ENCODE measurements around the gene DLX5.

Gene DLX5

DNA sequence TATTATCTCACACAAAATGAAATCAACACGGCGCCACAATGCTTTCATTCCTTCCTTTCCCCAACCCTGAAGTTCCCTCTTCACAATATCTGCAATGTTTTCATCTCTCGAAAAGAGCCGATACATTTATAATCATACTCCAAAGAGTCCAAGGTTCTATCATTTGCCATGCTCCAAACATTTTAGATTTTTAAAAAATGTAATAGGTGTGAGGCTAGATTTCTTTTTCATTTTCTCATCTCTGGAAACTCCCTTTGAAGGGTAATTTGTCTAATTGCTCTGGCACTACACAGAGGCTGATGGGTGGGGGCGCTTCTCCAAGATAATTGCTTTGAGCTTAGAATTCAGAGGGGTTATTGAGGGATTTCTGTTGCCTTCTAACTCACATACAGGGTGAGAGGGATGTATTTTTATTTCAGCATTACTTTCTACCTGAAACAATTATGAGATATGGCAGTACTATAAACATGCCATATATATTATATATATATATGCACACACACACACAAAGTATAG lies 4.9 kb downstream of the DLX5 start:
- DNase-seq, result no peak
- in situ Hi-C loops (cut with HindIII; ENCODE audit: low pct_ligation_motif_present, low pct_unique_long_range_greater_than_20kb, low sequenced_read_pairs), result no loop called here

GRCh38 chr7:97018791-97019531 lies 5.7 kb downstream of the DLX5 start:
- in situ Hi-C loops (cut with HindIII; ENCODE audit: low pct_ligation_motif_present, low pct_unique_long_range_greater_than_20kb, low sequenced_read_pairs), result no loop called here
- DNase-seq, result no peak

DNA sequence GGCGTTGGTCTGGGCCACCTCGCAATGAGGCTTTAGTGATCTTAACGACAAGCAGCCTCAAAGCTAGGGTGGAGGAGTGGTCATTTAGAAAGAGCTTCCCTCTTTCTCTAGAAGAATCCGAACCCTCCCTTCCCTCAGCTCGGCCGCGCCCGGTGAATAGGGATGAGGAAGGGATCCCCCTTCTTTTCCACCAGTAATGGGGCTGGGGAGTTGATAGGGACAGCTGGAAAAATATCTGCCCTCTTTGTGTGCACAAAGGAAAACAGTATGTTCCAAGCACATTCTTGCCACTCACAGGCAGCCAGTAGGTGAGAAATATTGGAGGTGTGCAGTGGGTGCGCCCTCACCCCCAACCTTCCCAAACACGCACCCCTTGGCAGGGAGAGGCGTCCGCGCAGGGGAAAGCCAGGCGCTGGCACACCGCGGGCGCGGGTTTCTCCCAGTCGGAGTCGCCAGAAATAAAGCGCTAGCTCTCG lies 6.5 kb downstream of the DLX5 start:
- no peak for DNase-seq
- in situ Hi-C loops (cut with HindIII; ENCODE audit: low pct_ligation_motif_present, low pct_unique_long_range_greater_than_20kb, low sequenced_read_pairs), result no loop called here

DNA sequence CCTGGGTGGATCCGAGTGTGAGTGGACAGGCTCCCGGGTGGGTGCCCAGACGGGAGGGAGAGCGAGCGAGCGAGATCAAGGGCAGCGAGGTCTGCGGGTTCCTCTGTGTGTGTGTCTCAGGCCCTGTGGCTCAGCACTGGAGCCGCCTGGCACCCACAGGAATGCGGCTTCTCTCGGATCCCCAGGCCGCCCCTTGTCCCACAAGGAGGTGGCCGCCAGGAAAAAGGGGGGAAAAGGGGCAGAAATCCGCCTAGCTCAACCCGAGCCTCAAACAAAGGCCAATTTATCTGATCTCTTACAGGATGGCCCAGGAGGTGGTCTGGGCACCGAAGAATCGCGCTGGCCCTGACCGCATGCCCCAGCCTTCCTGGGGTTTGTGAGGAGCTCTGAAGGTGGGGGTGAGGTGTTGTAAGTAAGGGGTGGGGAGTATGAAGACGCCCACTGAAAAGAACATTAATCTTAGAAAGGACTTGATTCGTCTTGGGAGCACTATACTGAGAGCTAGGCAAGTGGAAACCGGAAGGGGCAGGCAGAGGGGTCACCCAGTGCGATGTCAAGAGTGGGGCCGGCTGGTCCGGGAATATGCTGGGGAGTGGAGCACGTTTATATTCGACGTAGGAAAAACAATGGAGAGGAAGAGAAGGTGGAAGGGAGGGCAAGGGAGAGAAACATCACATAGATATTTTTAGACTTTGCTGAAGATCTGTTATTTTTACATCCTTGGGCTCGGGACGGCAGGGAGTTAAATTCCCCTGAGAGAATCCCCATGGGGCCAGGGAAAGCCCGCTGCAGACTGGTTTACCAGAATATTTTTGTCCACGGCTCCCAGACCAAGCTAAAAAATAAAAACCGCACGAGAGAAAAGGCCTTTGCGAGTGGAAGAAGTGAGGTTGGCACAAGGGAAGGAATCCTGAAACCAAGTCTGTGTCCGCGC lies 7.2 kb downstream of the DLX5 start:
- in situ Hi-C loops (cut with HindIII; ENCODE audit: low pct_ligation_motif_present, low pct_unique_long_range_greater_than_20kb, low sequenced_read_pairs), result no loop called here
- no peak for DNase-seq

GRCh38 chr7:97016381-97017191 lies 8.0 kb downstream of the DLX5 start:
- in situ Hi-C loops (cut with HindIII; ENCODE audit: low pct_ligation_motif_present, low pct_unique_long_range_greater_than_20kb, low sequenced_read_pairs), result no loop called here
- DNase-seq, result no peak

- in situ Hi-C loops (cut with HindIII; ENCODE audit: low pct_ligation_motif_present, low pct_unique_long_range_greater_than_20kb, low sequenced_read_pairs), result no loop called here
- no peak for DNase-seq
Observed at GRCh38 chr7:97015756-97016380, 8.8 kb downstream of the DLX5 start.

DNA sequence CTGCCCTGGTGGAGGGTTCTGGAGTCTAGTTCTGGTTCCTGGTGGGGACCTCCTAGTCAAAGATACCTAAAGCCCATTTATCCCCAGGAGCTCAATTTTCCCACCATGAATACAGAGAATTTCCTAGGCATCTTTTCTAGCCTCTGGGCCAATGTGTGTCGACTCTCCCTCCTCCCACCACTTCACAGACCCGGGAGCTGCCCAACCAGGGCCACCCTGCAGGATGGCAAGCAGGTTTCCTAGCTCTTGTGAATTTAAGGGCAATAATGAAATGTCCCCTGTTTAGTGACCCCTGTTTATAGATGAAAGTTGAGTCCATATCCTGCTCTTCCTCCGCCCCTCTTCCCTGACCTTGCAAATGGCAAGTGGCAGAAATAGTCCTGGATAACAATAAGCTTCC lies 9.4 kb downstream of the DLX5 start:
- in situ Hi-C loops (cut with HindIII; ENCODE audit: low pct_ligation_motif_present, low pct_unique_long_range_greater_than_20kb, low sequenced_read_pairs), result no loop called here
- DNase-seq, result no peak

DNA sequence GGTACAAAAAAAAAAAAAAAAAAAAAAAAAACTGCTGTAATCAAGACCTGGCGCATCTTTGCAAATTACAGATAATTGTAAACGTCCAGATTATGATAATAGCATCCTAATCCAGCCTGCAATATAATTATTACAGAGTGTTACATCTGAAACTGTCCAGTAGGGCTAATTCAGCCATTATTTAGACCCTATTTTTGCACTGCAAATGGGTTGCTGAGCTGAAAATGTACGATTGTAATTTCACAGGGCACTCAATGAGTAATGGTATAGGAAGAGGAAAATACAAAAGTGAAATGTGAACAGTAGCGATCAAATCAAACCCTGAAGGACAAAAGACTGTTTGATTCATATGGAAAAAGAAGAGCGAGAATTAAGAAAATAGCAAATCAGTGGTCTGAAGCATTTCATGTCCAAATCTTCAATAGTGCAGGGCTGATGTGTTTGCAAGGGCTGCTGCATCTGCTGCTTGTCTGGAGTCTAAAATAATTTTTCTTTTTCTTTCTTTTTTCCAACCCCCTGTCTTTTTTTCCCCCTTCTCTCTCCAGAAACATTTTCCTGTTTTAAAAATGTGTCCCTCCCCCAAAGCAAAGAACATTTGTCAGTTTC lies 10.4 kb downstream of the DLX5 start:
- in situ Hi-C loops (cut with HindIII; ENCODE audit: low pct_ligation_motif_present, low pct_unique_long_range_greater_than_20kb, low sequenced_read_pairs), result no loop called here

GRCh38 chr7:97013845-97014134 lies 10.8 kb downstream of the DLX5 start:
- no peak for DNase-seq
- in situ Hi-C loops (cut with HindIII; ENCODE audit: low pct_ligation_motif_present, low pct_unique_long_range_greater_than_20kb, low sequenced_read_pairs), result no loop called here

More for the DNA sequence above, 10.4 kb downstream of the DLX5 start:
- no peak for DNase-seq

GRCh38 chr7:97013134-97013844 lies 11.3 kb downstream of the DLX5 start:
- in situ Hi-C loops (cut with HindIII; ENCODE audit: low pct_ligation_motif_present, low pct_unique_long_range_greater_than_20kb, low sequenced_read_pairs), result no loop called here
- no peak for DNase-seq

DNA sequence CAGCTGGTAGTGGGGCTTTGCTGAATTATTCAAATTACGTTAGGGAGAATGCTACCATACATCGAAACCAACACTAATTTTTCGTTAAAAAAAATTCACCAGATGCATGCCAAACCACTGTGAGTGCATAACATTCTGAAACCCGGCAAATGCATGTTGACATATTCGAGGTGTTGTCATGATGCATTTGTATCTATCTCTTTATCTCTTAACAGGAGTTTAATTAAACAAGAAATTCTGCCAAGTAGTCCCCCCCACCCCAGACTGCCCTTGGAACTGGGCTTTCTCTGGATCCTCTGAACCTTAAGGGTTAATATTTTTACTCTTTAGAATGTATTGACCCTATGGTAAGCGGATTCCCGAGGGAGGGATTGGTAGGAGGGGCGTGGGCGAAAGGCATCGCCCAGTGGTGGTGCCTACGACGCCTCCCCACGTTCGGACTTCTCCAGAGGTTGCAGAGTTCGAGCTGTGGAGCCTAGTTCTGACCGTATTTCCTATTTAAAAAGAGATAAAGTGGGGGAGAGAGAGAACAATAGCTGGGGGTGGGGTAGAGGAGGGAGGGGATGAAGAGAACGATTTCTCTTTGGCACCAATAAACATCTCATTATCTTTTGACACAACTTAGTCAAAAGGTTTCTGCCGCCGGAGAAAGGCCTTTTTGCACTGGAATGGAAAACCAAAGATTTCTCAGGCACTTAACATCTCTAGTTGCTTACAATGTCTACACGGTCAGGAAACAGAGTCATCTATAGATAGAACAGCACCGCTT lies 12.1 kb downstream of the DLX5 start:
- in situ Hi-C loops (cut with HindIII; ENCODE audit: low pct_ligation_motif_present, low pct_unique_long_range_greater_than_20kb, low sequenced_read_pairs), result no loop called here
- DNase-seq, result no peak

DNA sequence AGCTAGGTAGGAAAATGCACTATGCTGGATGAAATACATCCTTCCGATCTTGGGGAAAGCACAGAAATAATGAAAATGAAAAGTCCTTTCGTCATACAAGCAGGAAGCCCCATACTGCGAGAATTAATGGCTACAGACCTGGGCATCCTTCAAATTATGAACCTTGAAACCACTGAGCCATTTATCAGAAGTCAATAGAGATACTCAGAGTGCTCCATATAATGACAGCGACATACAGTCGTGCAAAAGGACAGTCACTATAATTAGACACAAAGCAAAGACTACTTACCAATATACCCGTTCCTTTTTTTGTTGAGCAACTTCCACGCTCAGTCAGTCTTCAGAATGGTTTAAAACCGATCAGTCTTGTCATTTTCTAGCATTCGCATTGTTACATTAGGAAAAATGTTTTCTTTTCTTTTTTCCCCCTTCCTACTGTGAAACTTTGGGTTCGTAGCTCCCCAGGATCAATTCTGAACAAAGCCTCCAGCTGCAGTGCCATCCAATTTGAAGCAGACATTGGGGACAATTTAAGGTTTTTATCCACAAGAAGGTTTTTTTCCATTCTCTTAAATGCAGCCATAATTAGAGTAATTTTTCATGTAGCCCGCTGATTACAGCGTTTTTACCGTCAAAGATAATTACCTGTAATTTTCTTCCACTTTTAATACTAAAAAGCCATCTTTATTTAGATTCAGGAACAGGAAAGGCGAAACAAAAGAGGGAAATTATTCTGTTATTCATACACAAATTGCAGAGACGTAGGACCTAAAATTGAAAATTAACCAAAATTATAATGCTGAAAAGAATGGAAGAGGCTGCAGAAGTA lies 12.9 kb downstream of the DLX5 start:
- no peak for DNase-seq
- in situ Hi-C loops (cut with HindIII; ENCODE audit: low pct_ligation_motif_present, low pct_unique_long_range_greater_than_20kb, low sequenced_read_pairs), result no loop called here

- in situ Hi-C loops (cut with HindIII; ENCODE audit: low pct_ligation_motif_present, low pct_unique_long_range_greater_than_20kb, low sequenced_read_pairs), result no loop called here
- DNase-seq, result no peak
Observed at GRCh38 chr7:97011104-97011503, 13.5 kb downstream of the DLX5 start.

- in situ Hi-C loops (cut with HindIII; ENCODE audit: low pct_ligation_motif_present, low pct_unique_long_range_greater_than_20kb, low sequenced_read_pairs), result no loop called here
- no peak for DNase-seq
Observed at GRCh38 chr7:97009753-97010732, 14.6 kb downstream of the DLX5 start.

GRCh38 chr7:97008275-97008917 lies 16.2 kb downstream of the DLX5 start:
- no peak for DNase-seq
- in situ Hi-C loops (cut with HindIII; ENCODE audit: low pct_ligation_motif_present, low pct_unique_long_range_greater_than_20kb, low sequenced_read_pairs), result no loop called here
